K562 (cell line): ENCODE results near the gene TCP10L.

Experiments used
- ATF6 ChIP-seq: sonication (generic); formaldehyde crosslinking; IDR thresholded peaks from 2 replicates; pipeline ENCODE4 v1.4.0; 2020; ENCODE audit warnings: mild to moderate bottlenecking, missing genetic modification reagents
- CEBPG ChIP-seq, 3 experiments: fragments of 200-800 bp in 1 of 3; sonication (Bioruptor generic) in 1 of 3; sonication (generic) in 1 of 3; formaldehyde crosslinking in 1 of 3; IDR thresholded peaks in 2 of 3; conservative IDR thresholded peaks in 1 of 3; 2 replicates each; pipeline versions ENCODE4 v1.6.1 to v1.8.0; 2016 to 2022; ENCODE audit warnings: missing compliant biosample characterization in 2 of 3, missing genetic modification characterization in 2 of 3, mild to moderate bottlenecking in 1 of 3, missing genetic modification reagents in 1 of 3
- CTCF ChIP-seq, 3 experiments: IDR thresholded peaks in 2 of 3; conservative IDR thresholded peaks in 1 of 3; 2 replicates each; pipeline ENCODE4 v1.5.1; 2011 to 2012; ENCODE audit warnings: low read length in 3 of 3, mild to moderate bottlenecking in 3 of 3, control low read depth in 2 of 3, improper control_type of control experiment in 1 of 3, inconsistent platforms in 1 of 3, low read depth in 1 of 3, mixed read lengths in 1 of 3, moderate library complexity in 1 of 3; ENCODE audit not compliant: insufficient read depth in 2 of 3
- HOMEZ ChIP-seq: fragments of 250-450 bp; sonication (Bioruptor Pico); IDR thresholded peaks from 2 replicates; pipeline ENCODE4 v1.4.0; 2020; ENCODE audit warnings: mild to moderate bottlenecking, moderate library complexity
- MEF2A ChIP-seq: IDR thresholded peaks from 2 replicates; pipeline ENCODE4 v1.6.1; 2011; ENCODE audit warnings: low read depth, mild to moderate bottlenecking, low read length, moderate library complexity; ENCODE audit not compliant: control insufficient read depth
- MEIS2 ChIP-seq: fragments of 450-650 bp; IDR thresholded peaks from 2 replicates; pipeline ENCODE4 v1.6.1; 2014; ENCODE audit warnings: mild to moderate bottlenecking; ENCODE audit not compliant: partially characterized antibody
- POLR2AphosphoS5 ChIP-seq: IDR thresholded peaks from 2 replicates; pipeline ENCODE4 v1.6.1; 2011; ENCODE audit warnings: mild to moderate bottlenecking, low read depth, low read length, moderate library complexity; ENCODE audit not compliant: control insufficient read depth, insufficient read depth

- TF ChIP-seq MEIS2 = no peak
- no peak for TF ChIP-seq CTCF (IDR thresholded peaks at IDR 0.05 in 2 of 3, conservative IDR thresholded peaks at IDR 0.05 in 1 of 3; ENCODE audit: insufficient read depth in 2 of 3, low read depth in 1 of 3, low read length in 3 of 3)
- TF ChIP-seq POLR2AphosphoS5 = peak; percentile 72
- TF ChIP-seq CEBPG (CRISPR knock-in tag; IDR thresholded peaks at IDR 0.05) = no peak
- TF ChIP-seq CEBPG (tag; conservative IDR thresholded peaks at IDR 0.05 in 1 of 2, IDR thresholded peaks at IDR 0.05 in 1 of 2) = no peak
- TF ChIP-seq HOMEZ (CRISPR knock-in tag) = no peak
- peak; percentile 32; the same call in 1 of the 2 replicates for TF ChIP-seq MEF2A
- TF ChIP-seq ATF6 = peak; percentile 98
These were observed 27.0 kb upstream of the TCP10L start, which contains the start of gene CFAP298 for GRCh38 chr21:32612075-32612998.
